Natural killer cell (primary cell): Measurements from ENCODE around the gene CDC5L. TPM values are rescaled to one million over a fixed set of nuclear protein-coding genes. Genes with fewer than 3 reads are reported as not detected.

Experiments used
- ATAC-seq, 3 donors: fragments of 150-1000 bp in 2 of 3; fragments of 200-7000 bp in 1 of 3; cut with Tn5 transposase; 1 replicate in 1 of 3; 2 replicates in 2 of 3; pipeline ENCODE4 v1.10.0; 2021; ENCODE audit warnings: mild to moderate bottlenecking in 2 of 3, moderate library complexity in 2 of 3
- DNase-seq, 2 donors: peaks; one replicate each; pipeline versions ENCODE4 v3.0.0 to v3.0.0-alpha.2; 2013 to 2021; ENCODE audit warnings: mixed read lengths in 1 of 2
- H3K27ac ChIP-seq: one replicate; pipeline ENCODE4 v1.5.1; 2013; ENCODE audit warnings: mild to moderate bottlenecking, low read length
- H3K27me3 ChIP-seq: one replicate; pipeline ENCODE4 v1.6.1; 2013; ENCODE audit warnings: low read length; ENCODE audit not compliant: control insufficient read depth, insufficient read depth
- H3K36me3 ChIP-seq: one replicate; pipeline ENCODE4 v1.6.1; 2013; ENCODE audit warnings: low read length; ENCODE audit not compliant: control insufficient read depth, insufficient read depth
- H3K4me1 ChIP-seq: one replicate; pipeline ENCODE4 v1.6.1; 2013; ENCODE audit warnings: low read length; ENCODE audit not compliant: control insufficient read depth, insufficient read depth
- H3K4me3 ChIP-seq: one replicate; pipeline ENCODE4 v1.5.1; 2013; ENCODE audit warnings: low read length
- H3K9me3 ChIP-seq: one replicate; pipeline ENCODE4 v1.6.1; 2013; ENCODE audit warnings: low read length; ENCODE audit not compliant: control insufficient read depth, insufficient read depth
- H3K27ac Mint-ChIP-seq, 2 donors: one replicate each; pipeline ENCODE4 v1.8.0; 2022; ENCODE audit warnings: mild to moderate bottlenecking in 2 of 2, mixed read lengths in 2 of 2, moderate library complexity in 1 of 2
- H3K27me3 Mint-ChIP-seq, 2 donors: one replicate each; pipeline ENCODE4 v1.8.0; 2022; ENCODE audit warnings: low read depth in 2 of 2, mixed read lengths in 2 of 2
- H3K36me3 Mint-ChIP-seq: one replicate; pipeline ENCODE4 v1.8.0; 2022; ENCODE audit warnings: mixed read lengths
- H3K4me1 Mint-ChIP-seq, 2 donors: one replicate each; pipeline ENCODE4 v1.8.0; 2022; ENCODE audit warnings: mixed read lengths in 2 of 2
- H3K4me3 Mint-ChIP-seq: one replicate; pipeline ENCODE4 v1.8.0; 2022; ENCODE audit warnings: mild to moderate bottlenecking, moderate library complexity, mixed read lengths
- H3K9me3 Mint-ChIP-seq, 2 donors: one replicate each; pipeline ENCODE4 v1.8.0; 2022; ENCODE audit warnings: mixed read lengths in 2 of 2
- WGBS: methylation state at CpG from one replicate; pipeline ENCODE4 v1.1.7; 2013; ENCODE audit warnings: missing lambda C conversion rate; ENCODE audit not compliant: insufficient coverage; 5-methylcytosine and 5-hydroxymethylcytosine counted together
- intact Hi-C: fragments of 100-400 bp; cut with micrococcal nuclease; formaldehyde crosslinking; loops from one replicate; pipeline ENCODE4 v1.14.2; 2022
- total RNA-seq, 4 donors: library from RNA; stranded (reverse); fragments of 120-200 nt in 1 of 4; gene quantifications; one replicate each; pipeline versions ENCODE4 v1.2.3 to v1.2.4, GENCODE V29; 2013 to 2022
- TF ChIP-seq, protein P1 (sequence below): fragments of 200-600 bp; IDR thresholded peaks from one replicate; pipeline ENCODE4 v1.8.0; 2022; ENCODE audit warnings: antibody characterized with exemption

Gene CDC5L
- total RNA-seq, 3 donors from 2014 or later (not counting 1 experiment from before 2014, with no cell fraction given), result 22.0 to 25.0 (median 24.9) TPM

DNA sequence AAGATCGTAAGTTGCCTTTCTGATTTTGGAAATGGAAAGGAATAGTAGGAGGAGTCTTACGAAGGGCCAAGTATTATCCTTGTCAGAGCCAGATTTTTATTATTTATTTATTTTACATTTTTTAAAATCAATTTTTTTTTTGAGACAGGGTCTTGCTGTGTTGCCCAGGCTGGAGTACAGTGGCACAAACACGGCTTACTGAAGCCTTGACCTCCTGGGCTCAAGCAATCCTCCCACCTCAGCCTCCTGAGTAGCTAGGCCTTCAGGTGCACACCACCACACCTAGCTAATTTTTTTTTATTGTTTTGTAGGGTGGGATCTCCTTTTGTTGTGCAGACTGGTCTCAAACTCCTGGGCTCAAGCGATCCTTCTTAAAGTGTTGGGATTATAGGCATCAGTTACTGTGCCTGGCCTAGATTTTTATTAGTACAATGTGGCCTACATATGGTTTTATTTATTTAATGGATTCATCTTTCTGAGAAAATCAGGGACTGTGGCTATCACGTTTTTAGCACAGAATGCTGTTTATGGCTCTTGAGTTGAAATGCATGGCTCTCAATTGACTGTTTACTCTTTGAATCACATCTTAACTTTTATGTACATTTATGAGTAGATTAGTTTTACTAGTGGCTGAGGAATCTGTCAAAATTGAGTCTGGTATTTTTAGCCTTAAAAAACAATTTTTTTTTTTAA lies 16.7 kb downstream of the CDC5L start:
- Mint-ChIP-seq H3K27ac (peak overlapping the region in 1 of 2 donors; percentile 62), H3K27me3 (no peaks in the 10 kb centered on the region), H3K9me3 (no peaks in the 10 kb centered on the region), H3K36me3 (peaks cover 22% of the 10 kb centered on the region), H3K4me3 (no peak overlapping the region), H3K4me1 (peaks cover 16% of the 10 kb centered on the region in 2 donors)
- Histone ChIP-seq H3K9me3 (no peaks in the 10 kb centered on the region), H3K4me3 (no peak overlapping the region), H3K36me3 (peaks cover 57% of the 10 kb centered on the region), H3K27me3 (no peaks in the 10 kb centered on the region), H3K4me1 (no peaks in the 10 kb centered on the region), H3K27ac (no peak overlapping the region)
- intact Hi-C loops, result no loop called here
- 93% methylated on average over 3 of the region's 5 CpGs for WGBS
- DNase-seq (no peak), ATAC-seq (no peak)
- TF ChIP-seq, protein P1, sequence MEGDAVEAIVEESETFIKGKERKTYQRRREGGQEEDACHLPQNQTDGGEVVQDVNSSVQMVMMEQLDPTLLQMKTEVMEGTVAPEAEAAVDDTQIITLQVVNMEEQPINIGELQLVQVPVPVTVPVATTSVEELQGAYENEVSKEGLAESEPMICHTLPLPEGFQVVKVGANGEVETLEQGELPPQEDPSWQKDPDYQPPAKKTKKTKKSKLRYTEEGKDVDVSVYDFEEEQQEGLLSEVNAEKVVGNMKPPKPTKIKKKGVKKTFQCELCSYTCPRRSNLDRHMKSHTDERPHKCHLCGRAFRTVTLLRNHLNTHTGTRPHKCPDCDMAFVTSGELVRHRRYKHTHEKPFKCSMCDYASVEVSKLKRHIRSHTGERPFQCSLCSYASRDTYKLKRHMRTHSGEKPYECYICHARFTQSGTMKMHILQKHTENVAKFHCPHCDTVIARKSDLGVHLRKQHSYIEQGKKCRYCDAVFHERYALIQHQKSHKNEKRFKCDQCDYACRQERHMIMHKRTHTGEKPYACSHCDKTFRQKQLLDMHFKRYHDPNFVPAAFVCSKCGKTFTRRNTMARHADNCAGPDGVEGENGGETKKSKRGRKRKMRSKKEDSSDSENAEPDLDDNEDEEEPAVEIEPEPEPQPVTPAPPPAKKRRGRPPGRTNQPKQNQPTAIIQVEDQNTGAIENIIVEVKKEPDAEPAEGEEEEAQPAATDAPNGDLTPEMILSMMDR, result no peak

DNA sequence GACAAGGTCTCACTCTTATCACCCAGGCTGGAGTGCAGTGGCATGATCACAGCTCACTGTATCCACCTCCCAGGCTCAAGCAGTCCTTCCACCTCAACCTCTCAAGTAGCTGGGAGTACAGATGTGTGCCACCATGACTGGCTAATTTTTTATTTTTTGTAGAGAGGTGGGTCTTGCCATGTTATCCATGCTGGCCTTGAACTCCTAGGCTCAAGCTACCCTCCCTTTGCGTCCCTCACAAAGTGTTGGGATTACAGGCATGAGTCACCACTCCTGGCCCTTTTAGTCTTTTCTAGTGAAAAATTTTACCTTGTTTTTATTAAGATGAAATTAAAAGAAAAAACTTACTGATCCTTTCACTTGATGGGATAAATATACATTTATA lies 17.2 kb downstream of the CDC5L start:
- Mint-ChIP-seq H3K27me3 (no peaks in the 10 kb centered on the region), H3K4me3 (no peak overlapping the region), H3K4me1 (peaks cover 16 to 21% of the 10 kb centered on the region in 2 donors), H3K27ac (peak overlapping the region in 1 of 2 donors; percentile 4), H3K36me3 (peaks cover 28% of the 10 kb centered on the region), H3K9me3 (no peaks in the 10 kb centered on the region)
- Histone ChIP-seq H3K36me3 (peaks cover 60% of the 10 kb centered on the region), H3K4me3 (no peak overlapping the region), H3K4me1 (no peaks in the 10 kb centered on the region), H3K27ac (no peak overlapping the region), H3K9me3 (no peaks in the 10 kb centered on the region), H3K27me3 (no peaks in the 10 kb centered on the region)
- 100% methylated on average over 1 of the region's 1 CpG for WGBS
- TF ChIP-seq, protein P1, result no peak
- intact Hi-C loops, result no loop called here
- ATAC-seq, result no peak
- DNase-seq, result no peak

DNA sequence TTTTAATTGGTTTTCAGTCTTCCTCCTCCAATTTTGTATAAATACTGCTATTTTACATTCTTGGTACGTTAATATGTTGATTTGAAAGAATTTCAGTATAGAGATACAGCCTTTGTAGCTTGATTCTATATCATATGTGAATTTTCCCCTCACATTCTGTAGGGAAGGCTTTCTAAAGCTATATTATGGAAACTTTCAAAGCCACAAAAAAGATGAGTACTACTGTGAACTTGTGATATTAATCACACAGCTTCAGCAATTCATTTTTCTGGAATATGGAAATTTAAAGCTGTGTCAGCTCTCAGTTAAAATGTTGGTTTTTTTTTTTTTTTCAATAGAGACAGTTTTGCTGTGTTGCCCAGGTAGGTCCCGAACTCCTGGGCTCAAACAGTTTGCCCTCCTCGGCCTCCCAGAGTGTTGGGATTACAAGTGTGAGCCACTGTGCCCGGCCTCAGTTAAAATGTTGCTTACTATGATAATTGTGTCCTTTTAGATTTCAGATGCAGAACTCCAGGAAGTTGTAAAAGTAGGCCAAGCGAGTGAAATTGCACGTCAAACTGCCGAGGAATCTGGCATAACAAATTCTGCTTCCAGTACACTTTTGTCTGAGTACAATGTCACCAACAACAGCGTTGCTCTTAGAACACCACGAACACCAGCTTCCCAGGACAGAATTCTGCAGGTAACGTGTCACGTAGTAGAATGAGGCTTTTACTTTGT lies 20.6 kb downstream of the CDC5L start:
- Mint-ChIP-seq H3K27me3 (no peaks in the 10 kb centered on the region), H3K36me3 (peaks cover 30% of the 10 kb centered on the region), H3K4me3 (no peak overlapping the region), H3K9me3 (no peaks in the 10 kb centered on the region), H3K27ac (no peak overlapping the region), H3K4me1 (peaks cover 26 to 34% of the 10 kb centered on the region in 2 donors)
- ATAC-seq (no peak), DNase-seq (no peak)
- TF ChIP-seq, protein P1, result no peak
- peaks cover 76% of the 10 kb centered on the region for H3K36me3 ChIP-seq
- H3K27ac ChIP-seq, result no peak overlapping the region
- H3K4me3 ChIP-seq, result no peak overlapping the region
- no peaks in the 10 kb centered on the region for H3K9me3 ChIP-seq
- no peaks in the 10 kb centered on the region for H3K27me3 ChIP-seq
- no peaks in the 10 kb centered on the region for H3K4me1 ChIP-seq
- 97% methylated on average over 10 of the region's 11 CpGs for WGBS
- intact Hi-C loops, result no loop called here
